Measurements from ENCODE around the gene EFHC1. TPM values are rescaled to one million over a fixed set of nuclear protein-coding genes. Genes with fewer than 3 reads are reported as not detected.

EFHC1 gene
- total RNA-seq, 1 experiment from 2014 or later, result 15.5 TPM

GRCh38 chr6:52568320-52568719, 148.2 kb downstream of the EFHC1 start (continued):
- no peak for TF ChIP-seq HMGXB4 (CRISPR knock-in tag; IDR thresholded peaks at IDR 0.05)
- TF ChIP-seq HMGA2 (CRISPR knock-in tag; IDR thresholded peaks at IDR 0.05), result no peak
- TF ChIP-seq ATF2 (CRISPR knock-in tag; IDR thresholded peaks at IDR 0.05; ENCODE audit: borderline replicate concordance, low read depth), result no peak
- TF ChIP-seq MLX (CRISPR knock-in tag; IDR thresholded peaks at IDR 0.05), result no peak
- TF ChIP-seq FOXP1 (CRISPR knock-in tag; IDR thresholded peaks at IDR 0.05; ENCODE audit: borderline replicate concordance), result no peak
- no peak for TF ChIP-seq AFF4 (CRISPR knock-in tag; IDR thresholded peaks at IDR 0.05; ENCODE audit: borderline replicate concordance)
- no peak for TF ChIP-seq CDX4 (CRISPR knock-in tag; IDR thresholded peaks at IDR 0.05; ENCODE audit: borderline replicate concordance)

- POLR2A ChIA-PET, result interaction anchor here (1.3 kb wide), 1 partner anchor 151 kb away, joined by 3 read pairs; no protein-coding TSS in a partner anchor
- Mint-ChIP-seq H3K4me3 (no peak overlapping the region), H3K27ac (no peak overlapping the region), H3K9me3 (no peaks in the 10 kb centered on the region), H3K27me3 (ENCODE audit: low read depth) (peaks cover under 1% of the 10 kb centered on the region; the same call in 1 of the 2 replicates), H3K36me3 (no peaks in the 10 kb centered on the region), H3K4me1 (peaks cover 79% of the 10 kb centered on the region)
- 0 out of 2 replicates have a peak, but pooled peaks have one; percentile 7 for ATAC-seq
- CTCF ChIA-PET, result interaction anchor here (1.0 to 1.3 kb wide), 3 partner anchors 25 to 193 kb away, joined by 3 to 4 read pairs (median 3); partner anchors contain the start of gene GSTA2
- no peak for DNase-seq (ENCODE audit: low spot score)
- TF ChIP-seq SP1 (CRISPR knock-in tag; conservative IDR thresholded peaks at IDR 0.05) (no peak), ATF2 (CRISPR knock-in tag; IDR thresholded peaks at IDR 0.05; ENCODE audit: borderline replicate concordance, low read depth) (no peak), GTF2I (CRISPR knock-in tag; conservative IDR thresholded peaks at IDR 0.05) (no peak), ZSCAN18 (CRISPR knock-in tag; IDR thresholded peaks at IDR 0.05) (no peak), EMX1 (CRISPR knock-in tag; IDR thresholded peaks at IDR 0.05) (no peak), CDX4 (CRISPR knock-in tag; IDR thresholded peaks at IDR 0.05; ENCODE audit: borderline replicate concordance) (no peak), NR3C1 (CRISPR knock-in tag; conservative IDR thresholded peaks at IDR 0.05; ENCODE audit: low read depth) (no peak), FOXJ3 (CRISPR knock-in tag; IDR thresholded peaks at IDR 0.05; ENCODE audit: borderline replicate concordance) (no peak), CBFB (CRISPR knock-in tag; IDR thresholded peaks at IDR 0.05; ENCODE audit: low read depth) (no peak), MAX (CRISPR knock-in tag; IDR thresholded peaks at IDR 0.05) (no peak), E2F1 (CRISPR knock-in tag; IDR thresholded peaks at IDR 0.05) (no peak), JAZF1 (CRISPR knock-in tag; IDR thresholded peaks at IDR 0.05) (no peak), ETV6 (CRISPR knock-in tag; IDR thresholded peaks at IDR 0.05) (no peak), FOXP4 (CRISPR knock-in tag; IDR thresholded peaks at IDR 0.05) (no peak)
These were observed 150.2 kb downstream of the EFHC1 start for GRCh38 chr6:52570291-52570700.

Measured in WTC11 (cell line).